Measurements from ENCODE around the gene REXO4.
A peak's percentile ranks its signal among the peaks of the same experiment; 100 is the strongest.
"Not testable (repeated sequence)": the region's sequence is repeated elsewhere in the genome, so short reads cannot be mapped to it uniquely, and the experiment has no call there.

The REXO4 gene

GRCh38 chr9:133417541-133418461 lies at the start of gene REXO4:
Gene REXO4, minus strand, starts transcription at chr9:133418010. Its CDS starts 166 bp downstream, at chr9:133417844.
- DNase-seq: peak; percentile 92

GRCh38 chr9:133467101-133467500 lies 49.3 kb upstream of the REXO4 start:
- no peak for DNase-seq

GRCh38 chr9:133465984-133466383 lies 48.2 kb upstream of the REXO4 start:
- DNase-seq: no peak

- DNase-seq: no peak
These were observed 46.8 kb upstream of the REXO4 start for GRCh38 chr9:133464638-133465037.

- no peak for DNase-seq
These were observed 46.2 kb upstream of the REXO4 start for GRCh38 chr9:133463864-133464615.

GRCh38 chr9:133463234-133463863 lies 45.5 kb upstream of the REXO4 start:
- DNase-seq: no peak

GRCh38 chr9:133461975-133462374 lies 44.2 kb upstream of the REXO4 start:
- no peak for DNase-seq

GRCh38 chr9:133460405-133461175 lies 42.8 kb upstream of the REXO4 start:
- DNase-seq: peak; percentile 9

GRCh38 chr9:133459476-133460404 lies 41.9 kb upstream of the REXO4 start, which contains the start of gene CACFD1:
Gene CACFD1, plus strand, starts transcription at chr9:133459978. Its CDS starts 89 bp downstream, at chr9:133460067.
- DNase-seq: peak; percentile 91

- no peak for DNase-seq
These were observed 41.0 kb upstream of the REXO4 start for GRCh38 chr9:133458643-133459312.

GRCh38 chr9:133457748-133458147 lies 39.9 kb upstream of the REXO4 start:
- no peak for DNase-seq

GRCh38 chr9:133457233-133457632 lies 39.4 kb upstream of the REXO4 start:
- no peak for DNase-seq

GRCh38 chr9:133456409-133456808 lies 38.6 kb upstream of the REXO4 start:
- DNase-seq: no peak

GRCh38 chr9:133455936-133456335 lies 38.1 kb upstream of the REXO4 start:
- no peak for DNase-seq

GRCh38 chr9:133454943-133455673 lies 37.3 kb upstream of the REXO4 start:
- DNase-seq: no peak

- no peak for DNase-seq
These were observed 36.5 kb upstream of the REXO4 start for GRCh38 chr9:133454325-133454724.

GRCh38 chr9:133453651-133454050 lies 35.8 kb upstream of the REXO4 start:
- no peak for DNase-seq

GRCh38 chr9:133452562-133452961 lies 34.8 kb upstream of the REXO4 start:
- DNase-seq: no peak

GRCh38 chr9:133451865-133452264 lies 34.1 kb upstream of the REXO4 start:
- DNase-seq: not testable (repeated sequence)

- no peak for DNase-seq
These were observed 31.9 kb upstream of the REXO4 start for GRCh38 chr9:133449760-133450159.
